H9 (cell line): ENCODE results near the gene FMN1. TPM values are rescaled to one million over a fixed set of nuclear protein-coding genes. Genes with fewer than 3 reads are reported as not detected.

Source experiments
- DNase-seq: peaks from one replicate; pipeline ENCODE4 v3.0.0-alpha.2; 2017
- H2AFZ ChIP-seq: one replicate; pipeline ENCODE4 v1.6.1; 2013; ENCODE audit warnings: mild to moderate bottlenecking, low read length, control low read depth, moderate library complexity
- H2AK5ac ChIP-seq: 2 replicates; pipeline ENCODE4 v1.6.1; 2013; ENCODE audit warnings: low read length, control low read depth, mixed read lengths; ENCODE audit not compliant: insufficient read length
- H2BK120ac ChIP-seq: one replicate; pipeline ENCODE4 v1.6.1; 2013; ENCODE audit warnings: low read depth, mild to moderate bottlenecking, low read length, control low read depth, inconsistent platforms; ENCODE audit not compliant: poor library complexity, severe bottlenecking
- H2BK12ac ChIP-seq: 2 replicates; pipeline ENCODE4 v1.6.1; 2013; ENCODE audit warnings: low read length, control low read depth, mixed read lengths, low read depth; ENCODE audit not compliant: insufficient read length
- H2BK15ac ChIP-seq: 2 replicates; pipeline ENCODE4 v1.6.1; 2013; ENCODE audit warnings: low read depth, low read length, control low read depth
- H2BK20ac ChIP-seq: one replicate; pipeline ENCODE4 v1.6.1; 2013; ENCODE audit warnings: low read depth, mild to moderate bottlenecking, low read length, control low read depth, inconsistent platforms; ENCODE audit not compliant: poor library complexity, severe bottlenecking
- H2BK5ac ChIP-seq: 2 replicates; pipeline ENCODE4 v1.6.1; 2013; ENCODE audit warnings: low read length, control low read depth, mixed read lengths; ENCODE audit not compliant: insufficient read length
- H3K14ac ChIP-seq: 2 replicates; pipeline ENCODE4 v1.6.1; 2013; ENCODE audit warnings: low read length, control low read depth; ENCODE audit not compliant: insufficient read depth
- H3K18ac ChIP-seq: 2 replicates; pipeline ENCODE4 v1.6.1; 2013; ENCODE audit warnings: low read depth, mild to moderate bottlenecking, mixed read lengths, low read length, control low read depth; ENCODE audit not compliant: insufficient read length
- H3K23ac ChIP-seq: 2 replicates; pipeline ENCODE4 v1.6.1; 2013; ENCODE audit warnings: low read length, control low read depth, mixed read lengths, low read depth; ENCODE audit not compliant: insufficient read length
- H3K23me2 ChIP-seq: 2 replicates; pipeline ENCODE4 v1.6.1; 2013; ENCODE audit warnings: low read depth, mild to moderate bottlenecking, mixed read lengths, low read length, control low read depth; ENCODE audit not compliant: insufficient read length, poor library complexity, severe bottlenecking
- H3K27ac ChIP-seq: 2 replicates; pipeline ENCODE4 v1.5.1; 2013; ENCODE audit warnings: low read length, control low read depth, mixed read lengths, low read depth; ENCODE audit not compliant: insufficient read length
- H3K27me3 ChIP-seq: 2 replicates; pipeline ENCODE4 v1.6.1; 2013; ENCODE audit warnings: low read length, control low read depth, inconsistent platforms; ENCODE audit not compliant: insufficient read depth
- H3K4ac ChIP-seq: 2 replicates; pipeline ENCODE4 v1.6.1; 2013; ENCODE audit warnings: low read depth, mild to moderate bottlenecking, control low read depth, inconsistent platforms, low read length, moderate library complexity
- H3K4me1 ChIP-seq: 2 replicates; pipeline ENCODE4 v1.6.1; 2013; ENCODE audit warnings: low read length, control low read depth, inconsistent platforms; ENCODE audit not compliant: insufficient read depth
- H3K4me2 ChIP-seq: 2 replicates; pipeline ENCODE4 v1.6.1; 2013; ENCODE audit warnings: low read length, control low read depth, mixed read lengths; ENCODE audit not compliant: insufficient read length, insufficient read depth
- H3K56ac ChIP-seq: 2 replicates; pipeline ENCODE4 v1.6.1; 2013; ENCODE audit warnings: low read depth, mild to moderate bottlenecking, mixed read lengths, low read length, control low read depth; ENCODE audit not compliant: insufficient read length
- H3K79me1 ChIP-seq: 2 replicates; pipeline ENCODE4 v1.6.1; 2013; ENCODE audit warnings: low read depth, mild to moderate bottlenecking, moderate library complexity, low read length, control low read depth, inconsistent platforms; ENCODE audit not compliant: insufficient read depth, poor library complexity, severe bottlenecking
- H3K79me2 ChIP-seq: 2 replicates; pipeline ENCODE4 v1.6.1; 2013; ENCODE audit warnings: low read length, control low read depth, inconsistent platforms; ENCODE audit not compliant: insufficient read depth
- H3K9ac ChIP-seq: 2 replicates; pipeline ENCODE4 v1.6.1; 2013; ENCODE audit warnings: low read length, control low read depth, mixed read lengths; ENCODE audit not compliant: insufficient read length; ENCODE audit errors: extremely low read depth
- H3K9me3 ChIP-seq: one replicate; pipeline ENCODE4 v1.6.1; 2013; ENCODE audit warnings: low read depth, low read length, inconsistent platforms; ENCODE audit not compliant: control insufficient read depth
- H3T11ph ChIP-seq: one replicate; pipeline ENCODE4 v1.6.1; 2013; ENCODE audit warnings: mild to moderate bottlenecking, low read length, control low read depth, inconsistent platforms
- H4K20me1 ChIP-seq: one replicate; pipeline ENCODE4 v1.6.1; 2013; ENCODE audit not compliant: control insufficient read depth, insufficient read length, insufficient read depth
- H4K5ac ChIP-seq: 2 replicates; pipeline ENCODE4 v1.6.1; 2013; ENCODE audit warnings: low read depth, mild to moderate bottlenecking, mixed read lengths, low read length, control low read depth; ENCODE audit not compliant: insufficient read length
- H4K8ac ChIP-seq: replicated peaks from 2 replicates; pipeline ENCODE4 v1.6.1; 2013; ENCODE audit warnings: low read length, control low read depth, mixed read lengths, low read depth; ENCODE audit not compliant: insufficient read length
- H4K91ac ChIP-seq: 2 replicates; pipeline ENCODE4 v1.6.1; 2013; ENCODE audit warnings: low read depth, mild to moderate bottlenecking, moderate library complexity, mixed read lengths, low read length, control low read depth; ENCODE audit not compliant: insufficient read length
- H3K27ac Mint-ChIP-seq, 3 experiments: 2 replicates in 2 of 3; 3 replicates in 1 of 3; pipeline ENCODE4 v1.8.0; 2020 to 2021; ENCODE audit warnings: mixed read lengths in 3 of 3, mild to moderate bottlenecking in 1 of 3, moderate library complexity in 1 of 3
- H3K27me3 Mint-ChIP-seq: 2 replicates; pipeline ENCODE4 v1.8.0; 2021; ENCODE audit warnings: low read depth, mild to moderate bottlenecking, moderate library complexity, mixed read lengths
- H3K36me3 Mint-ChIP-seq, 3 experiments: 2 replicates in 2 of 3; 3 replicates in 1 of 3; pipeline ENCODE4 v1.8.0; 2020 to 2021; ENCODE audit warnings: low read depth in 3 of 3, mixed read lengths in 3 of 3; ENCODE audit not compliant: insufficient read depth in 1 of 3
- H3K4me1 Mint-ChIP-seq, 2 experiments: 2 replicates each; pipeline ENCODE4 v1.8.0; 2020; ENCODE audit warnings: mixed read lengths in 2 of 2
- H3K4me3 Mint-ChIP-seq, 2 experiments: 2 replicates in 1 of 2; 3 replicates in 1 of 2; pipeline ENCODE4 v1.8.0; 2020 to 2021; ENCODE audit warnings: mild to moderate bottlenecking in 2 of 2, mixed read lengths in 2 of 2, moderate library complexity in 1 of 2
- H3K9me3 Mint-ChIP-seq, 2 experiments: 2 replicates in 1 of 2; 3 replicates in 1 of 2; pipeline ENCODE4 v1.8.0; 2020; ENCODE audit warnings: mild to moderate bottlenecking in 2 of 2, mixed read lengths in 2 of 2, moderate library complexity in 1 of 2
- WGBS: extraction: QIAGEN DNeasy Blood & Tissue Kit; methylation state at CpG from one replicate; pipeline ENCODE4 v1.1.7; 2013; ENCODE audit warnings: missing lambda C conversion rate, low lambda C conversion rate, mixed read lengths; ENCODE audit not compliant: insufficient read length; ENCODE audit errors: extremely low coverage; 5-methylcytosine and 5-hydroxymethylcytosine counted together
- total RNA-seq: library from RNA; stranded (reverse); gene quantifications from 2 replicates; pipeline ENCODE4 v1.2.1, GENCODE V29; 2021
- TF ChIP-seq, protein P1 (sequence below): fragments of 200-600 bp; sonication (generic); conservative IDR thresholded peaks from 3 replicates; pipeline ENCODE4 v1.8.0; 2021; ENCODE audit warnings: antibody characterized with exemption, mild to moderate bottlenecking

The FMN1 gene
- total RNA-seq, 1 experiment from 2014 or later, result 1.9 TPM

DNA sequence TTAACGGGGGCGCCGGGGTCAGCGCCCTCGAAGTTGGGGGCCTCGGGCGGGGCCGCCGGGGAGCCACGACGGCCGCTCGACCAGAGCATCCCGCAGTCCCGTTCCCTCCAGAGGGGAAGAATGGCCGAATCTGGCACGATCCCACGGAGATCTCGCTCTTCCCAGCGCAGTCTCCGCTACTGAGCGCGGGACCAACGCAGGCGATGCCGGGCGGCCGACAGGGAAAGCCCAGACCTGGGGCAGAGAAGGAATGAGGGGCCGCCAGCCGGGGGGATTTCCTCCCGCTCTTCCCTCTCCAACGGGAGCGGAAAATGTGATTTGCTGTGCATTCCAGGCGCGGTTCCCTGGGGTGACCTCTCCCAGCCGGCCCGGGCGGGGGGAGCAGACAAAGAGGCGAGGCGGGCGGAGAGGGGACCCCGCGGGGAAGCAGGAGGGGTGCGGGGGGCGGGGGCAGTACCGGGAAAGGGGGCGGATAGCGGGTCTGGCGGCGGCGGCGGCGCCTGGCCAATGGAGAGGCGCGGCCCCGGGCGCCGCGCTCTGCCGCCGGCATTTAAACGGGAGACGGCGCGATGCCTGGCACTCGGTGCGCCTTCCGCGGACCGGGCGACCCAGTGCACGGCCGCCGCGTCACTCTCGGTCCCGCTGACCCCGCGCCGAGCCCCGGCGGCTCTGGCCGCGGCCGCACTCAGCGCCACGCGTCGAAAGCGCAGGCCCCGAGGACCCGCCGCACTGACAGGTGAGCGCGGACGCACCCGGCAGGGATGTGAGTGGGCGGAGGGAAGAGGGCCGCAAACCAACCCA, 476.9 kb downstream of the FMN1 start, which contains the start of gene GREM1:
GREM1 (plus strand) TSS at position 579 of the 801 bp plus-strand sequence. CDS start 12,687 bp downstream, outside the sequence.
- Histone ChIP-seq H3K23me2 (peaks cover 18% of the 10 kb centered on the region), H3T11ph (no peak within 1 kb of the TSS), H3K4me1 (no peaks in the 10 kb centered on the region), H3K9ac (no peak within 1 kb of the TSS), H2BK5ac (no peak within 1 kb of the TSS), H3K14ac (no peak within 1 kb of the TSS), H3K27ac (no peak within 1 kb of the TSS), H3K4ac (no peak within 1 kb of the TSS), H4K91ac (no peak within 1 kb of the TSS), H3K4me2 (peak within 1 kb of the TSS; percentile 54), H2AK5ac (no peak within 1 kb of the TSS), H3K79me2 (no peaks in the 10 kb centered on the region), H4K20me1 (no peaks in the 10 kb centered on the region), H3K18ac (no peak within 1 kb of the TSS), H2BK120ac (no peak within 1 kb of the TSS), H2BK15ac (no peak within 1 kb of the TSS), H2AFZ (no peak within 1 kb of the TSS), H3K27me3 (peaks cover 50% of the 10 kb centered on the region; the same call in 1 of the 2 replicates), H3K79me1 (no peaks in the 10 kb centered on the region), H4K5ac (no peak within 1 kb of the TSS), H2BK20ac (no peak within 1 kb of the TSS), H3K9me3 (no peaks in the 10 kb centered on the region), H3K23ac (no peak within 1 kb of the TSS), H2BK12ac (no peak within 1 kb of the TSS), H3K56ac (no peak within 1 kb of the TSS), H4K8ac (no peak within 1 kb of the TSS)
- no peaks in the 10 kb centered on the region; a peak in 3 of 5 replicates for H3K9me3 Mint-ChIP-seq
- H3K4me1 Mint-ChIP-seq, result peaks cover 20 to 29% of the 10 kb centered on the region in 2 experiments
- WGBS, result no CpG with 5 or more reads among the region's 99 CpGs
- H3K27ac Mint-ChIP-seq, result no peak within 1 kb of the TSS
- H3K36me3 Mint-ChIP-seq, result no peaks in the 10 kb centered on the region
- peak; percentile 55 for DNase-seq
- TF ChIP-seq, protein P1, sequence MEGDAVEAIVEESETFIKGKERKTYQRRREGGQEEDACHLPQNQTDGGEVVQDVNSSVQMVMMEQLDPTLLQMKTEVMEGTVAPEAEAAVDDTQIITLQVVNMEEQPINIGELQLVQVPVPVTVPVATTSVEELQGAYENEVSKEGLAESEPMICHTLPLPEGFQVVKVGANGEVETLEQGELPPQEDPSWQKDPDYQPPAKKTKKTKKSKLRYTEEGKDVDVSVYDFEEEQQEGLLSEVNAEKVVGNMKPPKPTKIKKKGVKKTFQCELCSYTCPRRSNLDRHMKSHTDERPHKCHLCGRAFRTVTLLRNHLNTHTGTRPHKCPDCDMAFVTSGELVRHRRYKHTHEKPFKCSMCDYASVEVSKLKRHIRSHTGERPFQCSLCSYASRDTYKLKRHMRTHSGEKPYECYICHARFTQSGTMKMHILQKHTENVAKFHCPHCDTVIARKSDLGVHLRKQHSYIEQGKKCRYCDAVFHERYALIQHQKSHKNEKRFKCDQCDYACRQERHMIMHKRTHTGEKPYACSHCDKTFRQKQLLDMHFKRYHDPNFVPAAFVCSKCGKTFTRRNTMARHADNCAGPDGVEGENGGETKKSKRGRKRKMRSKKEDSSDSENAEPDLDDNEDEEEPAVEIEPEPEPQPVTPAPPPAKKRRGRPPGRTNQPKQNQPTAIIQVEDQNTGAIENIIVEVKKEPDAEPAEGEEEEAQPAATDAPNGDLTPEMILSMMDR, result no peak
- peaks cover 95% of the 10 kb centered on the region for H3K27me3 Mint-ChIP-seq
- peak within 1 kb of the TSS; percentile 64 to 85 for H3K4me3 Mint-ChIP-seq
